ENCODE data around the gene BTBD1.
A peak's percentile ranks its signal among the peaks of the same experiment; 100 is the strongest.

DNA sequence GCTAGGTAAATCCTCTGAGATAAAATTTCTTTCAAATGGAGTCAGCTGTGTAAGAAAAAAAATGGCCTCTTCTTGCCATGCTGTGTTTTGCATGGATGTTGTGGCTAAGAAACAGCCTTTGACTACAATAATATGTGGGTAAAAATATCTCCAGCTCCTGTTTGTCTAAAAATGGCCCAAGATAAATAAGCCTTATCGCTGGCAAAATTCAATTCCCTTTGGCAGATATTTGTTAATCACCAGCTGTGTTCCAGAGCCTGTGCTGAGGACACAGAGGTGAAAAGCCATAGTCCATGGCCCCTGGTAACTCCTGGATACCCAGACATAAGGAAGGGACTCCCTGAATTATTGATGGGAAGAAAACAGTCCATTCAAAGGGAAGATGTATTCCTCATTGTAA, 96.4 kb downstream of the BTBD1 start:
- TF ChIP-seq, protein P1, sequence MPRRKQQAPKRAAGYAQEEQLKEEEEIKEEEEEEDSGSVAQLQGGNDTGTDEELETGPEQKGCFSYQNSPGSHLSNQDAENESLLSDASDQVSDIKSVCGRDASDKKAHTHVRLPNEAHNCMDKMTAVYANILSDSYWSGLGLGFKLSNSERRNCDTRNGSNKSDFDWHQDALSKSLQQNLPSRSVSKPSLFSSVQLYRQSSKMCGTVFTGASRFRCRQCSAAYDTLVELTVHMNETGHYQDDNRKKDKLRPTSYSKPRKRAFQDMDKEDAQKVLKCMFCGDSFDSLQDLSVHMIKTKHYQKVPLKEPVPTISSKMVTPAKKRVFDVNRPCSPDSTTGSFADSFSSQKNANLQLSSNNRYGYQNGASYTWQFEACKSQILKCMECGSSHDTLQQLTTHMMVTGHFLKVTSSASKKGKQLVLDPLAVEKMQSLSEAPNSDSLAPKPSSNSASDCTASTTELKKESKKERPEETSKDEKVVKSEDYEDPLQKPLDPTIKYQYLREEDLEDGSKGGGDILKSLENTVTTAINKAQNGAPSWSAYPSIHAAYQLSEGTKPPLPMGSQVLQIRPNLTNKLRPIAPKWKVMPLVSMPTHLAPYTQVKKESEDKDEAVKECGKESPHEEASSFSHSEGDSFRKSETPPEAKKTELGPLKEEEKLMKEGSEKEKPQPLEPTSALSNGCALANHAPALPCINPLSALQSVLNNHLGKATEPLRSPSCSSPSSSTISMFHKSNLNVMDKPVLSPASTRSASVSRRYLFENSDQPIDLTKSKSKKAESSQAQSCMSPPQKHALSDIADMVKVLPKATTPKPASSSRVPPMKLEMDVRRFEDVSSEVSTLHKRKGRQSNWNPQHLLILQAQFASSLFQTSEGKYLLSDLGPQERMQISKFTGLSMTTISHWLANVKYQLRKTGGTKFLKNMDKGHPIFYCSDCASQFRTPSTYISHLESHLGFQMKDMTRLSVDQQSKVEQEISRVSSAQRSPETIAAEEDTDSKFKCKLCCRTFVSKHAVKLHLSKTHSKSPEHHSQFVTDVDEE (CRISPR knock-in tag; IDR thresholded peaks at IDR 0.05): no peak; the same call in 1 of the 2 replicates
- TF ChIP-seq ZFP3 (CRISPR knock-in tag; IDR thresholded peaks at IDR 0.05) (no peak), ZFP30 (CRISPR knock-in tag; IDR thresholded peaks at IDR 0.05) (no peak), ARNTL (CRISPR knock-in tag; IDR thresholded peaks at IDR 0.05; ENCODE audit: borderline replicate concordance, low read depth) (no peak), TCF4 (CRISPR knock-in tag; IDR thresholded peaks at IDR 0.05; ENCODE audit: borderline replicate concordance) (peak; percentile 45; the same call in 1 of the 2 replicates), ZNF70 (CRISPR knock-in tag; IDR thresholded peaks at IDR 0.05) (no peak), RARB (CRISPR knock-in tag; IDR thresholded peaks at IDR 0.05) (no peak), ESRRG (CRISPR knock-in tag; IDR thresholded peaks at IDR 0.05) (no peak), ISL1 (CRISPR knock-in tag; IDR thresholded peaks at IDR 0.05) (no peak), PPARA (CRISPR knock-in tag; IDR thresholded peaks at IDR 0.05; ENCODE audit: borderline replicate concordance) (no peak)
- TF ChIP-seq, protein P2, sequence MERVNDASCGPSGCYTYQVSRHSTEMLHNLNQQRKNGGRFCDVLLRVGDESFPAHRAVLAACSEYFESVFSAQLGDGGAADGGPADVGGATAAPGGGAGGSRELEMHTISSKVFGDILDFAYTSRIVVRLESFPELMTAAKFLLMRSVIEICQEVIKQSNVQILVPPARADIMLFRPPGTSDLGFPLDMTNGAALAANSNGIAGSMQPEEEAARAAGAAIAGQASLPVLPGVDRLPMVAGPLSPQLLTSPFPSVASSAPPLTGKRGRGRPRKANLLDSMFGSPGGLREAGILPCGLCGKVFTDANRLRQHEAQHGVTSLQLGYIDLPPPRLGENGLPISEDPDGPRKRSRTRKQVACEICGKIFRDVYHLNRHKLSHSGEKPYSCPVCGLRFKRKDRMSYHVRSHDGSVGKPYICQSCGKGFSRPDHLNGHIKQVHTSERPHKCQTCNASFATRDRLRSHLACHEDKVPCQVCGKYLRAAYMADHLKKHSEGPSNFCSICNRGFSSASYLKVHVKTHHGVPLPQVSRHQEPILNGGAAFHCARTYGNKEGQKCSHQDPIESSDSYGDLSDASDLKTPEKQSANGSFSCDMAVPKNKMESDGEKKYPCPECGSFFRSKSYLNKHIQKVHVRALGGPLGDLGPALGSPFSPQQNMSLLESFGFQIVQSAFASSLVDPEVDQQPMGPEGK (CRISPR knock-in tag; IDR thresholded peaks at IDR 0.05; ENCODE audit: borderline replicate concordance): no peak

All from SK-N-SH treated with all-trans-retinoic acid at 6 μM for 48 hours (cell line).